GM12875 (cell line): Measurements from ENCODE around the gene CD70.
"Not testable (repeated sequence)": the region's sequence is repeated elsewhere in the genome, so short reads cannot be mapped to it uniquely, and the experiment has no call there.

Experiments used
- H3K4me3 ChIP-seq: one replicate; pipeline ENCODE4 v1.5.1; 2011; ENCODE audit warnings: low read depth, low read length, control low read depth
- CTCF ChIP-seq: IDR thresholded peaks from 2 replicates; pipeline ENCODE4 v1.5.1; 2011; ENCODE audit warnings: low read depth, mild to moderate bottlenecking, control low read depth, inconsistent platforms, low read length, moderate library complexity, borderline replicate concordance; ENCODE audit not compliant: insufficient read depth

CD70 gene

GRCh38 chr19:6551607-6552450, 39.1 kb downstream of the CD70 start:
- peak; percentile 69 for TF ChIP-seq CTCF
- H3K4me3 ChIP-seq, result no peak overlapping the region

GRCh38 chr19:6551091-6551490, 39.9 kb downstream of the CD70 start:
- TF ChIP-seq CTCF, result no peak
- H3K4me3 ChIP-seq, result no peak overlapping the region

DNA sequence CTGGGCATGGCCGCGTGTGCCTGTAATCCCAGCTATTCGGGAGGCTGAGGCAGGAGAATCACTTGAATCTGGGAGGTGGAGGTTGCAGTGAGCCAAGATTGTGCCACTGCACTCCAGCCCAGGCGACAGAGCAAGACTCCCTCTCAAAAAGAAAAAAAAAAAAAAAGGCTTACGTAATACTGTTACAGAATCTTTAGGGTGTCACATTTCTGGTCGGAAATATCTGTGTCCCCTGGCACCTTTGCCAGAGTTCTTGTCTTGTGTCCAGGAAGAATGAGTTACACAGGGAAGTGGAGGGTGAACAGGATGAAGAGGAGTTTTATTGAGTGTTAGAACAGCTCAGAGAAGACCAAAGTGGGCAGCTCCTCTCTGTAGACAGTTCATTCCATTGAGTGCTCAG, 40.3 kb downstream of the CD70 start:
- H3K4me3 ChIP-seq, result not testable (repeated sequence)

DNA sequence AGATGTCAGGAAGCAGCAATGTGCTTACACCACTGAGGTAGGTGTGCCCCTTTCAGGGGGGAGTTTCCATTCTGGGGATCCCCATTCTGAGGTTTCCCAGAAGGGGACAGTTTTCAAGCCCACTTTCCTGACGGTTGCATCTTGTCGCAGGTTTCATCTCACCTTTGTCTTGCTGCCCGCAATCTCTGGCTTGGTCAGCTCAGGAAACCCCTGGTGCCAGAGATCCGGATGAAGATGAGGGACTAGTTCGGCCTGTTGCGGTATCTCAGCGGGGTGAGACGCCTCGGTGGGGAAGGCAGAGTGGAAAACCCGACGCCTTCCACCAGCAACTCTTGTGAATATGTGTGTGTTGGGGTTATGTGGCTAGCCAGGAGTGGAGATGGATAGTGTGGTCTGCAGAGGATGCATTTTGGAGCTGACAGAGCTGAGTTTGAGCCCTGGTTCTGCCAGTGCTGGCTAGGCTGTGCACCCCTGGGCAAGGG, 47.0 kb downstream of the CD70 start:
- no peak for TF ChIP-seq CTCF

GRCh38 chr19:6540918-6541689, 49.8 kb downstream of the CD70 start:
- no peak overlapping the region for H3K4me3 ChIP-seq
- no peak for TF ChIP-seq CTCF

More for the DNA sequence above, 47.0 kb downstream of the CD70 start:
- H3K4me3 ChIP-seq, result no peak overlapping the region

DNA sequence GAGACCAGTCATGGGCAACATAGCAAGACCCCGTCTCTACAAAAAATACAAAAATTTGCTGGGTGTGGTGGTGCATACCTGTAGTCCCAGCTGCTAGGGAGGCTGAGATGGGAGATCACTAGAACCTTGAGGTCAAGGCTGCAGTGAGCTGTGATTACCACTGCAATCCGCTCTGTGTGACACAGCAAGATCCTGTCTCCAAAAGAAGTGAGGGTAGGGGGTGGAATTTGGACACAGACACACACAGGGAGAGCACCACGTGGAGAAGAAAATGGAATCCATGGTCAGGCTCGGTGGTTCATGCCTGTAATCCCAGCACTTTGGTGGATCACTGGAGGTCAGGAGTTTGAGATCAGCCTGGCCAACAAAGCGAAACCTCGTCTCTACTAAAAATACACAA, 51.4 kb downstream of the CD70 start:
- H3K4me3 ChIP-seq, result no peak overlapping the region
- no peak for TF ChIP-seq CTCF
